Mucosa of descending colon (tissue), 3 donors: ENCODE results near the gene LGALS9C. TPM values are rescaled to one million over a fixed set of nuclear protein-coding genes. Genes with fewer than 3 reads are reported as not detected.
"Not testable (repeated sequence)": the region's sequence is repeated elsewhere in the genome, so short reads cannot be mapped to it uniquely, and the experiment has no call there.

ENCODE experiments used
- ATAC-seq: fragments of 200-7000 bp; cut with Tn5 transposase; one replicate; pipeline ENCODE4 v1.9.1; 2020; ENCODE audit warnings: mild to moderate bottlenecking, moderate library complexity
- DNase-seq, 3 donors: peaks; one replicate each; pipeline ENCODE4 v3.0.0-alpha.2; 2020
- H3K36me3 ChIP-seq: fragments of 200-600 bp; one replicate; pipeline ENCODE4 v1.8.0; 2021; ENCODE audit warnings: low read depth, mild to moderate bottlenecking
- H3K4me1 ChIP-seq: fragments of 200-600 bp; one replicate; pipeline ENCODE4 v1.8.0; 2021; ENCODE audit warnings: low read depth, mild to moderate bottlenecking
- H3K4me3 ChIP-seq: fragments of 200-600 bp; one replicate; pipeline ENCODE4 v1.8.0; 2021; ENCODE audit warnings: mild to moderate bottlenecking
- H3K9me3 ChIP-seq: fragments of 200-600 bp; one replicate; pipeline ENCODE4 v1.8.0; 2021; ENCODE audit warnings: mild to moderate bottlenecking
- intact Hi-C, 2 donors: fragments of 100-400 bp; cut with DNase I in 1 of 2; cut with micrococcal nuclease in 1 of 2; formaldehyde crosslinking; loops; one replicate each; pipeline versions ENCODE4 v1.11.0 to v1.11.1; 2022; cut with DNase I, micrococcal nuclease
- total RNA-seq, 3 donors: library from RNA; stranded (reverse); fragmentation: NEBNext Ultra II Directional in 2 of 3; extraction: Animal tissue kit (Norgen Biotek cat#: 25700) in 2 of 3; gene quantifications; one replicate each; pipeline versions ENCODE4 v1.2.1 to v1.2.4, GENCODE V29; 2021 to 2023
- donor health status: DM: no; HTN: no; CAD: no; lungs with moderate emphysema.
- donor health status: DM: no; HTN: no; CAD: no.
- donor health status: DM: no; HTN: yes; CAD: no.

The LGALS9C gene
- total RNA-seq, 3 donors from 2014 or later, result 23.7 to 91.5 (median 53.9) TPM

DNA sequence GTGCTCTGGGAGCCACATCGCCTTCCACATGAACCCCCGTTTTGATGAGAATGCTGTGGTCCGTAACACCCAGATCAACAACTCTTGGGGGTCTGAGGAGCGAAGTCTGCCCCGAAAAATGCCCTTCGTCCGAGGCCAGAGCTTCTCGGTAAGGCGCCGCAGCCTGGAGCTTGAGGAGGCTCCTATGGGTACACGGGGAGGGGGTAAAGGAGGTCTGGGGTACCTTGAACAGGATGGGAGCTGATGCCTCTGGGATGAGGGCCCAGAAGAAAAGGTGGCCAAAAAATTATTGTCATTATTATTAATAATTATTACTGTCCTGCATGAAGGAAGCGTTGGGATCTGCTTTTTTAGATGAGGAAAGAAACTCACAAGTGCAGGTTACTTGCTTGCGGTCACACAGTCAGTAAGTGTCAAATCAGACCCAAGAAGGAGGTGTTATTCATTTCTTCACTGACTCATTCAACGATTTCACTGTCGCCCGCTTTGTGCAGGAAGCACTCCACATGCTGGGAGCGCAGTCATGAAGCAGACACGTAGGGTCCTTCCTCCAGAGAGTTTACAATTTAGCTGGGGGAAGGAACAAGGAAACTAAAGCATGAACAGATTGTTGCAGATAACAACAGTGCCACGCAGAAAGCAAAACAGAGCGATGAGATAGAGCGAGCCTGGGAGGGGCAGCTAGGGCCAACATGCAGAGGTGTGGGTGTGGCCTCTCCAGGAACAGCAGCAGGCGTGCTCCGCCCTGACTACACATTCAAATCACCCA is 16.3 kb downstream of the LGALS9C start:
- intact Hi-C loops, H3K36me3 ChIP-seq, H3K9me3 ChIP-seq, H3K4me3 ChIP-seq, H3K4me1 ChIP-seq: not testable (repeated sequence)
- ATAC-seq, result peak; percentile 94
- DNase-seq, result peak; percentile 56 to 82 (median 57)

DNA sequence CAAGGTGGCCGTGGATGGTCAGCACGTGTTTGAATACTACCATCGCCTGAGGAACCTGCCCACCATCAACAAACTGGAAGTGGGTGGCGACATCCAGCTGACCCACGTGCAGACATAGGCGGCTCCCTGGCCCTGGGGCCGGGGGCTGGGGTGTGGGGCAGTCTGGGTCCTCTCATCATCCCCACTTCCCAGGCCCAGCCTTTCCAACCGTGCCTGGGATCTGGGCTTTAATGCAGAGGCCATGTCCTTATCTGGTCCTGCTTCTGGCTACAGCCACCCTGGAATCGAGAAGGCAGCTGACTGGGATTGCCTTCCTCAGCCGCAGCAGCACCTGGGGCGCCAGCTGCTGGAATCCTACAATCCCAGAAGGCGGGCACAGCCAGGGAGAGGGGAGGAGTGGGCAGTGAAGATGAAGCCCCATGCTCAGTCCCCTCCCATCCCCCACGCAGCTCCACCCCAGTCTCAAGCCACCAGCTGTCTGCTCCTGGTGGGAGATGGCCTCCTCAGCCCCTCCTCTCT is 17.7 kb downstream of the LGALS9C start:
- DNase-seq, H3K4me3 ChIP-seq, H3K9me3 ChIP-seq, H3K36me3 ChIP-seq, H3K4me1 ChIP-seq, ATAC-seq, intact Hi-C loops: not testable (repeated sequence)

DNA sequence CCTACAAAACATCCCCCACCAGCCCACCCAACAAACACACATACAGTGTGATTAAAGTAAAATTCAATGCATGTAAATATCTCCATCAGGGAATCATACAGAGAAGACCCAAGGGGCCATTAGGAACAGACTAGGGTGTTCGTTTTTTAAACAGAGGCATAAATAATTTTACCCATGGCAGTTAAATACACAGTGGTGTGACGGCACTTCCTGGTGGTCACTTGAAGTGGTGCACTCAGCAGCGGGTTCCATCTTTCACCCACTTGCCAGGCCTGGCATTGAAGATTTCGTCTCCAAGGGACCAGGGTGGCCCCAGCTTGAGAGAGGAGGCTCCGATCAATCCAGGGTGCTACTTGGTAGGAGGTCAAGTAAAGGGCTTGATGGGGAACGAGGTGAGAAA is 20.5 kb downstream of the LGALS9C start:
- intact Hi-C loops, H3K9me3 ChIP-seq, DNase-seq, H3K4me1 ChIP-seq, H3K4me3 ChIP-seq, H3K36me3 ChIP-seq, ATAC-seq: not testable (repeated sequence)

DNA sequence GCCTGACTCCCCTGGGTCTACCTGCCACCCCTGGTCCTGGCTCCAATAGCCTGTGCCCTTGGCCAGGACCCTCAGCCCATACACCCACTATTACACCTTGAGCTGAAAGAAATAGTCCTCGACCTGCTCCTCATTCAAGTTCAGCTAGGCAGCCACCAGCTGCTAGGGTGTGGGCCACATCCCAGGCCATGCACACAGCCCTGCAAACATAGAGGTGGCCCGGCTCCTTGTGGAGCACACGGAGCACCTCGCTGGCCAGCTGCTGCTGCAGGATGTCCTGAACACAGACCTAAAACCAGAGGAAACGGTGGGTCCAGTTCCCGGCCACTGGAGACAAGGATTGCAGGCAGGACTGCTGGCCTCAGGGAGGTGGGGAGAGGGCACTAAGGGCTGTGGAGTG is 22.5 kb downstream of the LGALS9C start:
- intact Hi-C loops, H3K36me3 ChIP-seq, H3K4me1 ChIP-seq, H3K9me3 ChIP-seq, DNase-seq, H3K4me3 ChIP-seq: not testable (repeated sequence)
- ATAC-seq, result peak; percentile 63

DNA sequence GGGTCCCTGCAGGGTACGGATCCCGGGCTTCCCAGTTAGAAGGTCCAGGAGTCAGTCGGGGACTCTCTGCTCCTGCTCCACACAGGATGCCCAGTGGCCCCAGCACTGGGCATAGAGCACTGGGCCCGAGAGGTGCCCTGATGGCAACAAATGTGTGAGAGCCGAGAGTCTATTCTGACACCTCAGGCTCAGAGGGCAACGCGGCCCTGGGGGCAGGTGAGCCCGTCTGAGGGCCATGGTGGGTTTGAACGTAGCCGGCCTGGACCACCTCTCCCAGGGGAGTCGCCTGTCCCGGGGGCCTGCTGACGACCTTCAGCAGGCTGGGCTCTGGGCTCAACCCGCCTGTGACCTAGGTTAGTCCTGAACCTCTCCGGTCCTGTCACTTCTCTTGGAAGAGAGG is 23.2 kb downstream of the LGALS9C start:
- H3K4me1 ChIP-seq, DNase-seq, H3K9me3 ChIP-seq, H3K4me3 ChIP-seq, ATAC-seq, H3K36me3 ChIP-seq, intact Hi-C loops: not testable (repeated sequence)

DNA sequence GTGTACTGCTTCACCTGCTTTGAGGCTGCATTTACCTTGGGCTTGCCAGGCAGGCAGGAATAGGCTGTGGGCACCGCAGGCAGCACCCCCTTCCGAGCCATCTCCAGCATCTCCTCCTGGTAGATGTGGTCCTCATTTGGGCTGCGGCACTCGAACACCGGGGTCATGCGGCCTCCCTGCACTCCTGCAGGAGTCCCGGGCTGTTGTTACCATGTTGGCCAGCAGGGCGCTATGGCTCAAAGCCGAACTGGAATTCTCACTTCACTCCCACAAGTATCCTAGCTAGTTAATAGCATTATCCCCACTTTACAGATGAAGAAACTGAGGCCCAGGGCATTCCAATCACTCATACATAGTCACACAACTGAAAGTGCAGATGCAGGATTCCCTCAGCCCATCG is 23.7 kb downstream of the LGALS9C start:
- H3K4me3 ChIP-seq, DNase-seq, H3K36me3 ChIP-seq, ATAC-seq, H3K4me1 ChIP-seq, H3K9me3 ChIP-seq, intact Hi-C loops: not testable (repeated sequence)

DNA sequence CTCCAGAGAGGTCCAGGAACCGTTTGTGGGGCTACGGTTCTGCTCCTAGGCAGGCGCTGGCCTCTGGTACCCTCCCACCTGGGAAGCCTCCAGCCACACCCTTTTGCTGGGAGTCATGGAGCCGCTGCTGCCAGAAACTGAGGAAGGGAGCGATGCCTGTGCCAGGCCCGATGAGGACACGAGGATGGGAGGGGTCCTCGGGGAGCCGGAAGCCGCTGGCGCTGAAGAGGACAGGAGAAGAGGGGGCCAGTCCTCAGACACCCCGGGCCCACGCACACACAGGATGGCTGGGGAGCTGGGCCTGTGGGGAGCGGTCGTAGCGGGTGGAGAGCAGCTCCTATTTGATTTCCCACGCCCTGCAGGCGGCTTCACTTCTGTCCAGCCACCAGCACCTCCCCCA is 24.2 kb downstream of the LGALS9C start:
- H3K4me1 ChIP-seq, H3K36me3 ChIP-seq, H3K4me3 ChIP-seq, DNase-seq, H3K9me3 ChIP-seq, intact Hi-C loops, ATAC-seq: not testable (repeated sequence)

DNA sequence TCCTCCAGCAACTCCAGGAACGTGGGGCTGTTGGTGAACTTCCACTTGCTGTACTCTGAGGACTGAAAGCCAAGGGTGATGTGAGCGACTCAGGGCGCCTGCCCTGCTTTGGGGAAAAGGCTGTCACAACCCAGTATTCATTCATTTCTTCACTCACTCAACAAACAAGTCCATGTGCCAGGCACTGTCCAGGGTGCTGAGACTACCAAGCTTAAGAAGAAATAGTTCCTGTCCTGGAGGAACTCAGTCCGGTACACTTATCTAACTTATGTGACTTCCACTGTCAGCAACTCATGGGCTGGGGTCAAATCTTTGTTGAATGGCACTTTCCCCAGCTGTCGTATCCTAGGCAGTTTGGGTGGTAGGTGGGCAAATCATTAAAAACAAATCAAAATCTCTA is 26.6 kb downstream of the LGALS9C start:
- H3K4me3 ChIP-seq, intact Hi-C loops, H3K36me3 ChIP-seq, ATAC-seq, H3K9me3 ChIP-seq, H3K4me1 ChIP-seq: not testable (repeated sequence)
- DNase-seq, result peak in 1 of 3 donors; percentile 37

DNA sequence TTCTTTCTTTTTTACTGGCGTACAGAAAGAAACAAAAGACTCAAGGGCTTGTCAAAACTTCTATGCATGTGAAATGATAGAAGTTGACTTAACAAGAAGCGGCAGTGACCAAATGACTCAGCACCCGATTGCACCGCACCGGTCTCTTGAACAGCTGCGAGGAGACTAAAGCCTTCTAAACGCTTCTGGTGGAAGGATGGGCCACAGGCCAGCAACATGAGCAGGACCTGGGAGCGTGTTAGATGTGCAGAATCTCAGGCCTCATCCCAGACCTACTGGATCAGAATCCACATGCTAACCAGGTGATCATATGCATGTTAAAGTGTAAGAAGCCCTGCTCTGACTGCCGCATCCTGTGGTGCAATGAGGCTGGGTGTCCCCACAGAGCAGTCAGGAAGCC is 31.1 kb downstream of the LGALS9C start:
- H3K4me1 ChIP-seq, ATAC-seq, H3K9me3 ChIP-seq, DNase-seq, H3K4me3 ChIP-seq, H3K36me3 ChIP-seq, intact Hi-C loops: not testable (repeated sequence)

DNA sequence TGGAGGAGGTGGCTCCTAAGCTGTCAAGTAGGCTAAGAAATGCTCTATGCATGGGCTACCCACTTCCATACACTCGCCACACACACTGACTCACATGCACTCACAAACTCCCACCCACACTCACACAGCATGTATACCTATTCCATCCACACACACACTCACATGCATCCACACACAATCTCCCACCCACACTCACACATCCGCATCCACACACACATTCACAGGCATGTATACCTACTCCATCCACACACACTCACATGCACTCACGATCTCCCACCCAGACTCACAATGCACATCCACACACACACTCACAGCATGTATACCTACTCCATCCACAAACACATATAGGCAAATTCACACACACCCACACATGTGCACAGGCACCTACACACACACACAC is 32.1 kb downstream of the LGALS9C start:
- H3K9me3 ChIP-seq, intact Hi-C loops, ATAC-seq, H3K36me3 ChIP-seq, H3K4me1 ChIP-seq, DNase-seq, H3K4me3 ChIP-seq: not testable (repeated sequence)

DNA sequence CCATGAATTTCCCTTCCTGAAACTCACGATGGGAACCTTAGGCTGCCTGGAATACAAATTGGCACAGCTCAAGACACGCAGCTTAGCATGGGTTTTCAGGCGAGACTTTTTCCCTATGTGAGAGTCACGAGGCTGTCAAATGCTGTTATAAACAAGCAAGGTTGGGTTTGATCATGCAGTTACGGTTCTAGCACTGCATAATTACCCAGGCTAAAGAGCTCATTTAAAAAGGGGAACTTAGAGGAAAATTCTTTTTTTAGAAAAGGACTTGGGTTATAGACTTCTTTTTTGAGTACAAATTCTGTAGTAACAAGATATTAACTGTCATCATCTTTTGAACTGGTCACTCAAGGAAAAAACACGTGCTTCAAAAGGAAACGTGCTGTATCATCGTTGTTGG is 44.5 kb downstream of the LGALS9C start:
- peak; percentile 63 for ATAC-seq
- DNase-seq, H3K4me3 ChIP-seq, H3K36me3 ChIP-seq, H3K4me1 ChIP-seq, intact Hi-C loops, H3K9me3 ChIP-seq: not testable (repeated sequence)

DNA sequence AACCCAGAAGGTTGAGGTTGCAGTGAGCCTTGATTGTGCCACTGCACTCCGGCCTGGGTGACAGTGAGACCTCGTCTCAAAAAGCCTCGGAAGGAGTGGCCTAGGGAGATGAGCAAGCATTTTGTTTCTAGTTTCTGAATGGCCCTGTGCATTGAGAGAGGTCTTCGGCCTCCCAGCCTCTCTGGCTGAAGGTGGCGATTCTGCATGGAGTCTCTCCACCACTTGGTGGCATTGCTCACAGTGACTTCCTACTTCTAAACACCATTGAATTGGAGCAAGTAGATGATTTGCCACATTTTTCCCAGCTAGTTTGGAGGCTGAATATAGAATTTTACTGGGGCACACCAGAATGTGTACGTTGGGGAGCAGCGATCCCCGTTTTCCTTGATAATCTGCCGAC is 48.4 kb downstream of the LGALS9C start:
- intact Hi-C loops, DNase-seq: not testable (repeated sequence)
- peak; percentile 86 for ATAC-seq

DNA sequence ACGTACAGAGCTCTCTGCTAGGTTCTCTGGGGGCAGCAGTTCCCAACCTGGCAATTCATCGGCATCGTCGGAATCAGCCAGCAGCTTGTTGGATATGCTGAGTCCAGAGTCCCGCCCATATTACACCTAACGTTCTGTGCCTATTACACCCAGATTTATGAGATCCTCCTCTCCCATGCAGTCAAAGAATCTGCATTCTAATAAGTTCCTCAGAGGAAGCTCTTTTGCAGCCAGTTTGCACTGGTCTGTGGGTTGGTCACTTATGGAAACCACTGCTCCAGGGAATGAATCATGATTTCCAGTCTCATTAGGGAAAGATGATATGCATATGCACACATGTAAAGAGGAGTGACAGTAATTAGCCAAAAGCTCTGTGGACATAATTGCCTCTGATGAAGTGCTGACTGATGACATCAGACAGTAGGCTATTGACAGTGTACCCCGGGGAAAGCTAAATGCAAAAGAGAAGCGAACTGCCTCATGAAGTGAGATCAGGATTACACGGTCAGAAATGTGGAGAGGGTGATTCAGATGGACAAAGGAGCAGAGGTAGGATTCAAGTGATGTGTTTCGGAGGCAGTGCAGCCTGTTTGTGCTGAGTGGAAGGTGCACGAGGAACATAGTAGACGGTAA is 49.7 kb downstream of the LGALS9C start:
- intact Hi-C loops, H3K36me3 ChIP-seq, H3K4me1 ChIP-seq, DNase-seq, H3K9me3 ChIP-seq, H3K4me3 ChIP-seq: not testable (repeated sequence)
- peak; percentile 67 for ATAC-seq

More for the DNA sequence above, 48.4 kb downstream of the LGALS9C start:
- not testable (repeated sequence) for H3K36me3 ChIP-seq, H3K4me3 ChIP-seq, H3K9me3 ChIP-seq, H3K4me1 ChIP-seq

DNA sequence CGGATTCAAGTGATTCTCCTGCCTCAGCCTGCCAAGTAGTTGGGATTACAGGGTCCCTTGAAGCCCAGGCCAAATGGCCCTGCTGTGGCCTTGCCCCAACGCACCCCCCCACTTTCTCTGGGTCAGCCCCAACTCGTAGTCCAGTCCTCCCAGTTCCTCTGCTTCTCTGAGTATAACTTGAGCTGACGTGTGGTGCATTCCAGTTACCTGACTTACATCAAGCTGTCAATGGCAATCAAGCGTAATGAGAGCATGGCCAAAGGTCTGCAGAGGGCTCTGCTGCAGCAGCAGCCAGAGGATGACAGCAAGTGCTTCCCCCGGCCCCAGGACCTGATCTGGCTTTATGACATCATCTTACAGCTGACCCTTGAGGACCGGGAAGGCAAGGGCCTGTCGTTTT is 50.8 kb downstream of the LGALS9C start:
- H3K36me3 ChIP-seq, intact Hi-C loops, DNase-seq, ATAC-seq, H3K9me3 ChIP-seq, H3K4me3 ChIP-seq, H3K4me1 ChIP-seq: not testable (repeated sequence)
